GM21360 (cell line): Measurements from ENCODE around the gene EHD3.

Experiments
- ATAC-seq: cut with Tn5 transposase; IDR thresholded peaks from one replicate; pipeline ENCODE4 v1.9.1; 2021; ENCODE audit warnings: mild to moderate bottlenecking, moderate library complexity; ENCODE audit not compliant: unreplicated experiment

EHD3 gene

GRCh38 chr2:31254237-31255203 lies 20.6 kb downstream of the EHD3 start:
- ATAC-seq, result no peak

- ATAC-seq, result peak; percentile 61
Observed at GRCh38 chr2:31255911-31256571, 22.1 kb downstream of the EHD3 start.

- peak; percentile 8 for ATAC-seq
Observed at GRCh38 chr2:31256611-31257382, 22.8 kb downstream of the EHD3 start.

GRCh38 chr2:31258351-31258750 lies 24.4 kb downstream of the EHD3 start:
- ATAC-seq, result peak; percentile 42

GRCh38 chr2:31259075-31259474 lies 25.1 kb downstream of the EHD3 start:
- no peak for ATAC-seq

GRCh38 chr2:31260870-31261269 lies 26.9 kb downstream of the EHD3 start:
- ATAC-seq, result no peak

GRCh38 chr2:31263636-31264190 lies 29.8 kb downstream of the EHD3 start:
- ATAC-seq, result no peak

- no peak for ATAC-seq
Observed at GRCh38 chr2:31265234-31265633, 31.3 kb downstream of the EHD3 start.

GRCh38 chr2:31266804-31267203 lies 32.9 kb downstream of the EHD3 start:
- no peak for ATAC-seq

- no peak for ATAC-seq
Observed at GRCh38 chr2:31267437-31268120, 33.6 kb downstream of the EHD3 start.

GRCh38 chr2:31268344-31268743 lies 34.4 kb downstream of the EHD3 start:
- ATAC-seq, result no peak

GRCh38 chr2:31269087-31269486 lies 35.1 kb downstream of the EHD3 start:
- ATAC-seq, result no peak

GRCh38 chr2:31270131-31270530 lies 36.2 kb downstream of the EHD3 start:
- no peak for ATAC-seq

- ATAC-seq, result no peak
Observed at GRCh38 chr2:31270822-31271231, 36.9 kb downstream of the EHD3 start.

- no peak for ATAC-seq
Observed at GRCh38 chr2:31271851-31272267, 37.9 kb downstream of the EHD3 start.

- no peak for ATAC-seq
Observed at GRCh38 chr2:31274401-31275075, 40.6 kb downstream of the EHD3 start.

- no peak for ATAC-seq
Observed at GRCh38 chr2:31275976-31276375, 42.0 kb downstream of the EHD3 start.

GRCh38 chr2:31277621-31278020 lies 43.7 kb downstream of the EHD3 start:
- ATAC-seq, result no peak

- ATAC-seq, result no peak
Observed at GRCh38 chr2:31282634-31283033, 48.7 kb downstream of the EHD3 start.
